ENCODE results near the gene CYP27A1.

Gene CYP27A1

DNA sequence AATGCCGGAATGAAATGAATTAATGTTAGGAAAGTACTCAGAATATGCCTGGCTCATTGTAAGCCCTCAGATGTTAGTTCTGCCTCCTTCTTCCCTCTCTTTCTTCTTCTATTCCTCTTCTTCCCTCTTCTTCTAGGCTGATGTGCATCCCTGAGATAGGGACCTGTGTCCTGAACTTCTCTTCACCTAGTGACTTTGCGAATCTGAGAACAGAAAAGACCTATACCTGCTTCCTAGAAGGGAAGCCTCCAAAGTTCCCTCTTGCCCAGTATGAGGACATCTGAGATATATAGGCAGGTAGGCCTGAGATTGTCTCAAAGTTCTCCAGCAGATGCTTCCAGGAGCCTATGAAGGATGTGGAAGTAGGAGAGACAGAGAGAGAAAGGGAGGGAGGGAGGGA is 8.1 kb upstream of the CYP27A1 start:
- DNase-seq (ENCODE audit: low read depth, low spot score), result no peak

DNA sequence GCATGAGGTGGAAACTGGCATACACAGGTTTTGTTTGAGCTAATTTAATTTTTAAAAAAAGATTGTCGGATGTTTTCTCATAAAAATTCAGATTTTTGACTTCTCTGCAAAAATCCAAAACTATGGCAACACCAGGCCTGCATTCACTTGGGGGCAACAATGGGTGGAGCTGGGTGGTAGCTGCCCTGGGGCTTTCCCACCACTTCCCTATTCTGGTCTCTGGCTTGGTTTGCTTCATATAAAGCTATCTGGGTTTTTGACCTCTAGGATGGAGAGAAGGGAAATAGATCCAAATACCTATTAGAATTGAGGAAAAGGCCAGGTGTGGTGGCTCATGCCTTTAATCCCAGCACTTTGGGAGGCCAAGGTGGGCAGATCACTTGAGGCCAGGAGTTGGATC is 5.5 kb upstream of the CYP27A1 start:
- no peak for DNase-seq (ENCODE audit: low read depth, low spot score)

DNA sequence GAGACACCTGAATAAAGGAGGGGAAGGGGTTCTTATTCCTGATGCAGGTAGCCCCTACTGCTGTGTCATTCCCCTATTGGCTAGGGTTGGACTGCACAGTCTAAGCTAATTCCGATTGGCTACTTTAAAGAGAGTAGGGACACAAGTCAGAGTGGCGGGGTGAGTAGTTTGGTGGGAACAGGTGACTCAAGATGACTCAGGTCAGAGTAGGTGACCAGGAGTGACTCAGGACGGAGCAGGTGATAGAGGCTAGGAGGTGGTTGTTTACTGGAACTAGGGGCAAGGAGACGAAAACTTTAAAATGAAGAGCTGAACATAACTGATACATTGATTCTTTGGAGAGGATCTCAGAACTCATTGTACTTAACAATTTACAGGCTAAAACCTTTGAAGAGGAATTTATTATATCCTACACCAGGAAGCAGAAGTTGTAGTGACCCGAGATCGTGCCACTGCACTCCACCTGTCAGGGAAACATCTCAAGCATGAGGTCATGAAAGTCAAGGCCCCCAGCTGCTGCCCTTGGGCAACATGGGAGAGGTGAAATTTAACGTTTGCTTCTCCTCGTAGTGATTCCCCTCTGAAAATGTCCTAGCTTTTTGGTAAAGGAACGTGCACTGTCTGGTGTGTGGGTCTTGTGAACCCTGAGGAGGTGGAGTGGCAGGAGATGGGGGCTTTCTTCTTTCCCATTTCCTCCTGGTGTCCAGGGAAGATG is 4.5 kb upstream of the CYP27A1 start:
- DNase-seq (ENCODE audit: low read depth, low spot score), result no peak

DNA sequence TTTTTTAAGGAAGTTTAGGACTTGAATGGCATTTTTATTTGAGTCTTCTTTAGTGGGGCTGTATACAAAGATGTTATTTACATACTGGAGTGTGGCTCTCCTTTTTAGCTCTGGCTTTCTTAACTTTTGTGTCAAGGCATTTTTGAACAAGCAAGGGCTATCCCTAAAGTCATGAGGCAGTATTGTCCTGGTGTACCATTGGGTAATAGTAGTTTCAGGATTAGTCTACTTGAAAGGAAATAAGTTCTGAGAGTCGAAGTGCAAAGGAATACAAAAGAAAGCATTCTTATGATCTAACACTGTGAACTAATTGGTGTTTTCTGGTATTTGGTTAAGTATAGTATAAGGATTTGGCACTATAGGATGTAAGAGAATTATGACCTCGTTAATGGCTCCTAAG is 1.9 kb upstream of the CYP27A1 start:
- no peak for DNase-seq (ENCODE audit: low read depth, low spot score)

DNA sequence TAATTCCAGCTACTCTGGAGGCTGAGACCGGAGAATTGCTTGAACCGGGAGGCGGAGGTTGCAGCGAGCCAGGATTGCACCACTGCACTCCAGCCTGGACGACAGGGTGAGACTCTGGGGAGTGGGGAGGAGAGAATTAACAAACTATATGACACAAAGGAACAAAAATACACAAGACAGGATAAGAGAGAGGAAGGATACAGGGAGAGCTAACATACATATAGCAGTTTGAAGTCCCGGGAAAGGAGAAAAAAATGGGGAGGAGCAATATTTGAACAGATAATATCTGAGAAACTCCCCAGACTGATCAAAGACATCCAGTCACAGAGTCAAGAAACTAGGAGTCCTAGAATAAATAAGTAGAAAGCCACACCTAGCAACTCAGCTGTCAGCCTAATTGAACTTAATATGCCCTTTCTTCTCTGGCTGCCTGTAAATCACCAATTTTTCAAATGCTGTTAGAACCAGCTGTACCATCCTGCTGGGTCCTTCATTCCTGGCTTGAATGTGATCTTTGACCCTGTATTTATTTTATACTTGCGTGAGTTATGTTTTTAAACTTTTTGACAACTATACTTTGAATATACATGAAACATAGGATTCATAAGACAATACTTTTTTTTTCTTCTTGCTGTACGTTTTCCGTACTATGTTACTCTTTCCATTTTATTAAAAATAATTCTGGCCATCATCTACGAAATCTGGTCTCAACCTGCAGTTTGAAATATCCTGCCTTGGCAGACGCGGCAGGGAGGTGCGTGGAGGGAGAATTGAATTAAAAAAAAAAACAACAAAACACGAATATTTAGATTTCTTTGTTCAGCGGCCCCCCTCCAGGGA is 876 bp upstream of the CYP27A1 start:
- no peak for DNase-seq (ENCODE audit: low read depth, low spot score)

DNA sequence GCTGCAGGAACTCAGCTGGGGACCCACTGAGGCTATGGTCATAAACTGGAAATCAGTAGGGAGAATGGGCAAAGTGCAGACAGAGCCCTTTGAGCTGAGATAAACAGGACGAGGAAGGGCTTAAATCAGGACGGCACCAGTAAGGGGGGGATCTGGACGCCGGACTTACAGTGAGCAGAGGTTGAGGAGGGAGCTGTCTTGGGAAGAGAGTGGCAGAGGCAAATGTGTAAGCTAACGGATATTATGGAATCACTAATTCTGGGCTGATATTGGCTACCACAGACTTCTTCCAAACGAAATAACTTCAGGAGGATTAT is 539 bp downstream of the CYP27A1 start:
- no peak for DNase-seq (ENCODE audit: low read depth, low spot score)

DNA sequence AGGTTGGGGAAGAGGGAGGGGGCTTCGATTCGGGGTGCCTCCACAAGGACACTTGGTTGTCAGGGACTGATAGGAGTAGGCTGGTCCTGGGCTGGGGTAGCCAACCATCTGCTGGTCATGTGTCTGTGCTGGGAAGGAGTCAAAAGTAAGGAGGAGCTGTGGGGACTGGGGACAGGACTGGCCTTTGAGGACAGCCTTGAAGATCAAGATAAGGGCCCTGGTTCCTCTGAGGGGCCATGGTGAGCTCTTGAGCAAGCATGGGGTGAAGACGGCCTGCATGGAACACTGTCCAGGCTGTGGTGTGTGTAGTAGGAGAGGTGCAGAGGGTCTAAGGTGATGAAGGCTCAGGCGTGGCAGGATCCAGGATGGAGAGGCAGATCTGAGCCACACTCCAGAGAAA is 1.7 kb downstream of the CYP27A1 start:
- no peak for DNase-seq (ENCODE audit: low read depth, low spot score)

DNA sequence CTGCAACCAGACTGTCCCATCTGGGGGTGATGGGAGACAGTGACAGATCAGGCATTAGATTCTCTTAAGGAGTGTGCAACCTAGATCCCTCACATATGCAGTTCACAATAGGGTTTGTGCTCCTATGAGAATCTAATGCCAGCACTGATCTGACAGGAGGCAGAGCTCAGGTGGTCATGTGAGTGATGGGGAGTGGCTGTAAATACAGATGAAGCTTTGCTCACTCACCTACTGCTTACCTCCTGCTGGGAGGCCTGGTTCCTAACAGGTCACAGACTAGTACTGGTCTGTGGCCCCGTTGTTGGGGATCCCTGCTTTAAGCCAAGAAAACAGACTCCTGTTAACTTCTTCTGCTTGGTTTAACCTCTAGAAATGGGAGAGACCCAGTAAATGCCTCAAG is 3.2 kb downstream of the CYP27A1 start:
- DNase-seq (ENCODE audit: low read depth, low spot score), result no peak

DNA sequence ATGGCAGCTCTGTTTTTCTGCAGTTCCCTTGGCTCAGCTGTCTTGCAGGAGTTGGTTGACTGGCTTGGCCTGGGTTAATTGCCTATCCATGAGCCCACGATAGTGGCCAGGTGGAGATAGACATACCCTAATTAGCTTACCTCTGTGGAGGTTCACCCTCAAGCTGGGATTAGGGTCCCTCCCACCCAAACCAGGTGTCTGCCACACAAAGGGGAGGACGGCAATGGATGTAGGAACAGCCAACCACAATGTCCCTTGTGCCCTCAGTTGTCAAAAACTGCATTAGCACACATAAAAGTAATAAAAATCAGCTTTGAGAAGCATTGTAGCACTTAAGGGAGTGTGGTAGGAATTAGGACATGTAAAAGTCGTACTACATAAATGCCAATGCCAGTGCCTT is 4.2 kb downstream of the CYP27A1 start:
- DNase-seq (ENCODE audit: low read depth, low spot score), result no peak

DNA sequence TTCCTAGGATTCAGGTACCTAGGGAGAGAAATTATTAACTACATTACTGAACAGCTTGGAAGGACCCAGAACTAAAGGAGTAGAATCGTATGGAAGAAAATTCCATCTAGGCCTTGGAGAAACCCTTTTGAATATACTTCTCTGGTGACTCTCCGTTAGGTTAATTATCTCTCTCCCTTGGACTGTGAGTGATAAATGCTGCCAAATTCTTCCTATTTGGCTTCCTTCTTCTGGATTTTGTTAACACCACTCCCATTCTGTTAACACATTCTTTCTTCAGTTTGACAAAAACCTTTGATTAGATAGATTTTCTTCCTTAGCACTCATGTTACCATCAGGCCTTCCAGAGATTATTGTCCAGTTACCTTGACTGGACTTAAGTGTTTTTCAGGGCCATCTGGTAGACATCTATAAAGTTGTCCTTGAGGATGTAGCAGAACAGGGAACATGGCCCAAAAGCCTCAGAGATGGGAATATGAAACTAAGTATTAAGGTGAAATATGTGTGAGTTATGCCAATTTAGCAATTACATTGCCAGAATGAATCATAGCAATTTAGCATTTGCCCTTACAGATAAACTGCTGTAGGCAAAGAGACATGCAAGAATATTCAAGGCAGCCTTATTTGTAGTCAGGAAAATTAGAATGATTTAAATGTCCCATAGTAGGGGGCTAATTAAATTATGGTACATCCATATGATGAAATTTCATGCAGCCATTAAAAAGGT is 6.7 kb downstream of the CYP27A1 start:
- DNase-seq (ENCODE audit: low read depth, low spot score), result no peak

DNA sequence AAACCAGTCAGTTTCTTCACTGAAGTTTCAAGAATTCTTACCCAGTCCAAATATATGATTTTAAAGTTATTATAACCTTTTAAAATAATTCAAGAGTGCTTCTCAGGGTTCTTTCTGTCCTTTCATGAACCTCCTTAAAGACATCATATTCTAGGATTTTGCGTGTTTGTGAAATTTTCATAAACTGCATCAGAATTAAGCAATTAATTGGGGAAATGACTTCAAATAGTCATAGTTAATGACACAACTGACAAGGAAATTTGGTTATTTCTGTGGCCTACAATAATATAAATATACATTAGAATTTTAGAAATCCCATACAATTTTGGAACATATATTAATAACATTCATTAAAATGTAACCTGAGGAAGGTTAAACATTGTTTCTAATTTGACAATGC is 10.5 kb downstream of the CYP27A1 start:
- no peak for DNase-seq (ENCODE audit: low read depth, low spot score)

DNA sequence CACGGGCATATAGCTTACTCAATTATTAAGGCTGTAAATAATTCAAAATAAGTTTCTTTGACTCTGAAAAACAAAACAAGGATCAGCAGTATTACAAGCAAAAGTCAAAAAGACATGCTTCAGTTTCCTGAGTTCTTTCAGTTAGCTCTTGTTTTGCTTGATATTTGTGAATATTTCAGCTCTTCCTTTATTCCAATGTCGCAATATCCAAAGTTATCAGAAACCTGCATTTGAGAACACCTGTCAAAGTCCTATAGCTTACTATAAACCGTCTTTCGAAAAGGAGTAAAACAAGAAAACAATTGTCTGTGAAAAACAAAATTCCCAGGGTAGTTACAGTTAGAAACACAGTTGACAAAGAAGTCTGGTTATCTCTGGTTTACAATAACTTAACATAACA is 14.7 kb downstream of the CYP27A1 start:
- DNase-seq (ENCODE audit: low read depth, low spot score), result no peak

DNA sequence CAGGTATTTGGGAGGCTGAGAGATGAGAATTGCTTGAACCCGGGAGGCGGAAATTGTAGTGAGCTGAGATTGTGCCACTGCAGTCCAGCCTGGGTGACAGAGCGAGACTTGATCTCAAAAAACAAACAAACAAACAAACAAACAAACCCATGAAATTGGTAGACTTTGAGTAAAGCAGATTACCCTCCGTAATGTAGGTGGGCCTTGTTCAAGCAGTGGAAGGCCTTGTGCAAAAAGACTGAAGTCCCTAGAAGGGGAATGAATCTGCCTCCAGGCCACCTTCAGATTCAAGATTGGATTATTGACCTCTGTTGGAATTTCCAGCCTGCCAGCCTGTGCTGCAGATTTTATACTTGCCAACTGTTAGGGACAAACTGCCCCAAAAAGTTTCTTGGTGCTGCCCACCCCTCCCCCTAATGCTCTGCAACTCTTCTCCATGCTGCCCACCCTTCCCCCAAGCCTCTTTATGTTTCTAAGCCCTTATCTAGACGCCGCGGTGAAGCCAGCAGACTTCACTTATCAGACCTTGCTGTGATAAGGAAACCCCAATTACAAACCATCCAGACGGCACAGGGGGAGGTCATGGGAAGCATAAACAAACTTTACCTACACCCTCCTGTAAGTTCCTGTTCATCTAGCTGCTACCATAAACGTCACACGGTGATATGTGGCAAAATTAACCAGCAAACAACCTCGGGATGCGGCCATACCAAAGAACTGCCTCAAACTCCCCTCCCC is 17.0 kb downstream of the CYP27A1 start:
- DNase-seq (ENCODE audit: low read depth, low spot score), result peak; percentile 24

DNA sequence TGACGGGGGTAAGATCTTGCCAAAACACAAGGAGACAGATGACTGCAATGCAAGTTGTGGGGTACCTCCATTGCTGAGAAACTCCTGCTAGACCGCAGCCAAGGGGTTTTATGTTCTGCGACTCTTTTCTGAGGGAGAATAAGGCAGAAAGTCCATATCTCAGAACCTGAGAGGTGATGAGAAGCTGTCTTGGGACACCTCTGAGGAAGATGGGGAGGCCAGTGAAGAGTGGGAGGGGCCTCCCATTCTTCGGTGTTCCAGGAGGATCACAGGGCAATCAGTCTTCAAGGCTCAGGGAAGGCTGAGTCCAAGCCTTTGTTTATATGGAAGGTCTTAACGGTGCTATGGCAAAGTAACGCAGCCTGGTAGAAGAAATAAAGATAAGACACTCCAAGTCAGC is 18.0 kb downstream of the CYP27A1 start:
- DNase-seq (ENCODE audit: low read depth, low spot score), result no peak

DNA sequence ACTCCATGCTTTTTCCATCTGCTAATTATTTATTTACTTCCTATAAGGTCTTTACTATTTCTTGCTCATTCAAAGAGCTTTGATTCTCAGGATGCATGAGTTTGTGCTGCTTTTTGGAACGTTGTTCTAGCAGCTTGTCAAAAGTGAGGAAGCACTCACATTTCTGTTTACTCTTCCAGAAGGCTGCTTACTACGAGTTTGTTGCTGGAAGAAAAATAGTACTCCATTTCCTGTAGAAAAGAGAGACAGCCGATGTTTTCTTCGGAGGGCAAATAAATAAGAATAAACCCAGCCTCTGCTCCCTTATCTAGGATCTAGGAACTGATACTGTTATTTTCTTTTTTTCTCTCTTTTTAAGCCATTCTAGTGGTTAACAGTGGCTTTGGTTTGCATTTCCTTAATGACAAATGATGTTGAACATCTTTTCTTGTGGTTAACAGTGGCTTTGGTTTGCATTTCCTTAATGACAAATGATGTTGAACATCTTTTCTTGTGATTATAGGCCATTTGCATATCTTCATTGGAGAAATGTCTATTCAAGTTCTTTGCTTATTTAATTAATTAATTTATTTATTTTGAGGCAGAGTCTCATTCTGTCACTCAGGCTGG is 20.5 kb downstream of the CYP27A1 start:
- no peak for DNase-seq (ENCODE audit: low read depth, low spot score)

DNA sequence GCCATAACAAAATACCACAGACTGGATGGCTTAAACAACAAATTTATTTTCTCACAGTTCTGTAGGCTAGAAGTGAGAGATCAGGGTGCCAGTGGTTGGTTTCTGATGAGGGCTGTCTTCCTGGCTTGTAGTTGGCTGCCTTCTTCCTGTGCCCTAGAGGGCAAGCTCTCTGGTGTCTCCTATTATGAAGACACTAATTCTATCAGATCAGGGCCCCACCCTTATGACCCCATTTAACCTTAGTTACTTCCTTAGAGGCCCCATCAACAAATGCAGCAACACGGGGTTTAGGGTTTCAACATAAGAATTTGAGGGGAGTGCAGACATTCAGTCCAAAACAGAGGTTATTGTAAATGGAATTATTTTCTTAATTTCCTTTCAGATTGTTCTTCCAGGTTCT is 22.9 kb downstream of the CYP27A1 start:
- DNase-seq (ENCODE audit: low read depth, low spot score), result no peak

DNA sequence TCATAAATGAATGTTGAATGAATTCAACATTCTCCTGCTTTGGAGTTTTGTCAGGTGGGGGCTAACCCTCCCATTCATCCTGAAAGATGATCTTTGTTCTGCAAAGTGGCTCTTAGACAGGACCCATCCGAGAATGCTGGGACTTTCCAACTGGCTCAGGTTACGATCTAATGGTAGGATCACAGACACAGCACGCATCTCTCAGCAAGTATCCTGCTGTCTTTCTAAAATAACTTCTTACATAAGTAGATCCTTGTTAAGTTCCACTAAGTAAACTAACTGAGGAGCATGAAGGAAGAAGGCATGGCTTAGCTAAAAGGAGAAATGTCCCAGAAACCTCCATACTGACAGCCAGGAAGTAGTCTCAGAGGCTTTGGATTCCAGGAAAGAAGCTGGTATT is 23.7 kb downstream of the CYP27A1 start:
- DNase-seq (ENCODE audit: low read depth, low spot score), result peak; percentile 38

DNA sequence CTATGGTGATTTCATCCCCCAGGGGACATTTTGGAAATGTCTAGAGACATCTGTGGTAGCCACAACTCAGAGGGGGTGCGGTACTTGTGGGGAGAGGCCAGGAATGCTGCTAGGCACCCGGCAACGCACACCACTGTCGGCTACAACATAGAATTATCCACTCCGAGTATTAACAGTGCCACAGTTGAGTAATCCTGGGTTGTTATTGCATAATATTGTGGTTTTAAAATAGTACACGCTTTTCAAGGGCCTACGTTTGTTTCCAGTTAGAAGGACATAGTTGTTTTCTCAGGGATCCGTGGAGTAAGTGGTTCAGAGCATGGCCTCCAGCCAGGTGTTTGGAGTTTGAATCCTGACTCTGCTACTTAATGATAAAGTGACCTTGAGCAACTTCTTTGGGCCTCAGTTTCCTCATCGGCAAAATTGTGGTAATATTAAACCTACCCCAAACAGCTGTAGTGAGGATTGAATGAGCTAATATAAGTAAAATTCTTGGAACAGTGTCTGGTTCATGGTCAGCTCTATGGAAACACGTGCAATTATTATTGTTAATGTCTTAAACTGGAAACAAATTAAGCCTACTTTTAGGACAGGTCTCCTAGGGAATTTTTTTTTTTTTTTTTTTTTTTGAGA is 24.5 kb downstream of the CYP27A1 start:
- peak; percentile 96 for DNase-seq (ENCODE audit: low read depth, low spot score)

DNA sequence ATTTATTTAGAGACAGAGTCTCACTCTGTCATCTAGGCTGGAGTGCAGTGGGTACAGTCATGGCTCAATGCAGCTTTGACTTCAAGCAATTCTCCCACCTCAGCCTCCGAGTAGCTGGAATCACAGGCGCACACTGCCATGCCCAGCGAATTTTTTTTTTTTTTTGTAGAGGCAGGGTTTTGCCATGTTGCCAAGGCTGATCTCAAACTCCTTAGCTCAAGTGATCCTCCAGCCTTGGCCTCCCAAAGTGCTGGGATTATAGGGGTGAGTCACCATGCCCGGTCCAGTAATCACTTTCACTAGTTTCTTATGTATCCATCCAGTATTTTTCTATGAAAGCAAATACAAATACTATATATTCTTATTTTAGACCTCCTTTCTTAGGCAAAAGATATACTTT is 25.7 kb downstream of the CYP27A1 start:
- no peak for DNase-seq (ENCODE audit: low read depth, low spot score)

DNA sequence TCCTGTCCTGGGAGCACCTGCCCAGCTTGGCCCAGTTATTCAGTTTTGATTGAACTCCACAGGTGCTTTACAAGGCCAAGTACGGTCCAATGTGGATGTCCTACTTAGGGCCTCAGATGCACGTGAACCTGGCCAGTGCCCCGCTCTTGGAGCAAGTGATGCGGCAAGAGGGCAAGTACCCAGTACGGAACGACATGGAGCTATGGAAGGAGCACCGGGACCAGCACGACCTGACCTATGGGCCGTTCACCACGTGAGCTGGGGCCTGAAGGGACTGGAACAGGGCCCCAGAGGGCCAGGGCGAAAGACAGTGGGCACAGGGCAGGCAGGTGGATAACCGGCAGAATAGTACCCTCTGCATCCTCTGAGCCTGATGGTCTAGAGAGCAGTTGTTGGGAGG is 27.6 kb downstream of the CYP27A1 start:
- DNase-seq (ENCODE audit: low read depth, low spot score), result no peak

DNA sequence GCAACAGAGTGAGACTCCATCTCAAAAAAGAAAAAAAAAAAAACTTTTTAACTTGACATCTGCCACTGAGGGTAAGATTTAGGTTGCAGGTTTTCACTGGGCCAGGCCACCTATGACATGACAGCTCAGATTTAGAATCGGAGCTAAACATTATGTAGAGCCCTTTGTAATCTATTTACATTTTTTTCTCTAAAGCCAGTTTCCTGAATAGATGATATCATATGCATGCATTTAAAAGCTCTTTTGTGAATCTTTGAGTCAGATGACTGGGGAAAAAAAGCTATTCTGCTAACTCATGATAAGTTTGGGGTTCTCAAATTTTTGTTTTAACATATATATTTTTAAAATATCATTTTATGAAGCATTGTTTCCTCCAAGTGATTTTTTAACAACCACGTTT is 28.3 kb downstream of the CYP27A1 start:
- no peak for DNase-seq (ENCODE audit: low read depth, low spot score)

Data from astrocyte of the hippocampus (primary cell).